Thoracic aorta (tissue), 2 donors: ENCODE measurements around the gene NUP88. TPM values are rescaled to one million over a fixed set of nuclear protein-coding genes. Genes with fewer than 3 reads are reported as not detected.
"Not testable (repeated sequence)": the region's sequence is repeated elsewhere in the genome, so short reads cannot be mapped to it uniquely, and the experiment has no call there.

Experiments used
- ATAC-seq: fragments of 150-250 bp; one replicate; pipeline ENCODE4 v1.8.0; 2017; ENCODE audit warnings: low read depth; ENCODE audit not compliant: insufficient number of reproducible peaks, low FRiP score
- DNase-seq: peaks from one replicate; pipeline ENCODE4 v3.0.0-alpha.2; 2020; ENCODE audit warnings: low spot score
- H3K27ac ChIP-seq, 2 donors: fragments of 200-600 bp; sonication (generic); 1 replicate in 1 of 2; 2 replicates in 1 of 2; pipeline ENCODE4 v1.5.1; 2016; ENCODE audit warnings: mild to moderate bottlenecking in 2 of 2, moderate library complexity in 2 of 2
- H3K27me3 ChIP-seq: fragments of 200-600 bp; sonication (generic); replicated peaks from 2 replicates; pipeline ENCODE4 v1.6.0; 2016; ENCODE audit warnings: mild to moderate bottlenecking; ENCODE audit not compliant: insufficient read depth
- H3K36me3 ChIP-seq: fragments of 200-600 bp; sonication (generic); one replicate; pipeline ENCODE4 v1.5.1; 2016
- H3K4me1 ChIP-seq, 2 donors: fragments of 200-600 bp; sonication (generic); 1 replicate in 1 of 2; 2 replicates in 1 of 2; pipeline versions ENCODE4 v1.5.1 to v1.6.0; 2016; ENCODE audit warnings: low read depth in 2 of 2, mild to moderate bottlenecking in 1 of 2; ENCODE audit not compliant: control insufficient read depth in 1 of 2
- H3K4me3 ChIP-seq: fragments of 200-600 bp; sonication (generic); 2 replicates; pipeline ENCODE4 v1.5.1; 2016; ENCODE audit warnings: mild to moderate bottlenecking
- H3K9me3 ChIP-seq: fragments of 200-600 bp; sonication (generic); 2 replicates; pipeline ENCODE4 v1.5.1; 2016
- total RNA-seq, 2 donors: library from RNA; depleted of rRNA; stranded (reverse); fragments of >200 nt; gene quantifications; one replicate each; pipeline versions ENCODE4 v1.1.0 to v1.2.3, GENCODE V29; 2016
- TF ChIP-seq, protein P1 (sequence below): fragments of 200-600 bp; sonication (generic); IDR thresholded peaks from one replicate; pipeline ENCODE4 v1.5.1; 2019; ENCODE audit warnings: antibody characterized with exemption

NUP88 gene
- total RNA-seq, 2 donors from 2014 or later, result 74.1 to 95.0 TPM

DNA sequence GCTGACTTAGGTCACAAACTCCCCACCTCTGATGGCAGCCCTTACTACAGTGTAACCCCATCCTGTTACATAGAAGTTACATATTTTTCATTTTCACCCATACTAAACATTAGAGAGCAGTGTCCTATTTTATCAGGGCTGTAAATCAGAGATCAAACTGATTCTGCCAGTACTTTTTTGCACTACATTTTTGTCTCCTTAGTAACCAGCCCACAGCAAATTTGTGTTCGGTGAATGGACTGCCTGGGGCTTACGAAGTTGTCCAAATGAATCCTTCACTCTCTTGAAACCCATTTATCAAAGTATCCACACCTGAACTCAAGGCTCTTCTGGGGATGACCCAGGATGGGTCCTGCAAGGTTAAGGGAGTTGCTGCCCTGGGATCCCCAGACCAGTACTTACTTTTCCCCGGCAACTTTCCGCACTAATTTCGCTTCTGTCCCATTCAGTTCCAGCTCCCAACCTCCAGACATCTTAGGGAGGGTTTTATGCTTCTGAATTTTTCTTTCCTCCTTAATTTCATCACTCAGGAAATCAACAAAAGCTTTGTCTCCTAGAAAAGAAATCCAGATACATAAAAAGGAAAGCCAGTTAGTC, 18.4 kb upstream of the NUP88 start:
- H3K27ac ChIP-seq, result peak overlapping the region; percentile 15 to 74
- no peaks in the 10 kb centered on the region for H3K27me3 ChIP-seq
- no peaks in the 10 kb centered on the region for H3K9me3 ChIP-seq
- H3K4me1 ChIP-seq, result peaks cover 8 to 19% of the 10 kb centered on the region in 2 donors
- TF ChIP-seq, protein P1, sequence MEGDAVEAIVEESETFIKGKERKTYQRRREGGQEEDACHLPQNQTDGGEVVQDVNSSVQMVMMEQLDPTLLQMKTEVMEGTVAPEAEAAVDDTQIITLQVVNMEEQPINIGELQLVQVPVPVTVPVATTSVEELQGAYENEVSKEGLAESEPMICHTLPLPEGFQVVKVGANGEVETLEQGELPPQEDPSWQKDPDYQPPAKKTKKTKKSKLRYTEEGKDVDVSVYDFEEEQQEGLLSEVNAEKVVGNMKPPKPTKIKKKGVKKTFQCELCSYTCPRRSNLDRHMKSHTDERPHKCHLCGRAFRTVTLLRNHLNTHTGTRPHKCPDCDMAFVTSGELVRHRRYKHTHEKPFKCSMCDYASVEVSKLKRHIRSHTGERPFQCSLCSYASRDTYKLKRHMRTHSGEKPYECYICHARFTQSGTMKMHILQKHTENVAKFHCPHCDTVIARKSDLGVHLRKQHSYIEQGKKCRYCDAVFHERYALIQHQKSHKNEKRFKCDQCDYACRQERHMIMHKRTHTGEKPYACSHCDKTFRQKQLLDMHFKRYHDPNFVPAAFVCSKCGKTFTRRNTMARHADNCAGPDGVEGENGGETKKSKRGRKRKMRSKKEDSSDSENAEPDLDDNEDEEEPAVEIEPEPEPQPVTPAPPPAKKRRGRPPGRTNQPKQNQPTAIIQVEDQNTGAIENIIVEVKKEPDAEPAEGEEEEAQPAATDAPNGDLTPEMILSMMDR, result no peak
- peaks cover 25% of the 10 kb centered on the region for H3K36me3 ChIP-seq
- no peak for DNase-seq
- ATAC-seq, result no peak
- peak overlapping the region; percentile 77 for H3K4me3 ChIP-seq

- ATAC-seq, DNase-seq: not testable (repeated sequence)
Measured at GRCh38 chr17:5435781-5436315, 16.4 kb upstream of the NUP88 start.

DNA sequence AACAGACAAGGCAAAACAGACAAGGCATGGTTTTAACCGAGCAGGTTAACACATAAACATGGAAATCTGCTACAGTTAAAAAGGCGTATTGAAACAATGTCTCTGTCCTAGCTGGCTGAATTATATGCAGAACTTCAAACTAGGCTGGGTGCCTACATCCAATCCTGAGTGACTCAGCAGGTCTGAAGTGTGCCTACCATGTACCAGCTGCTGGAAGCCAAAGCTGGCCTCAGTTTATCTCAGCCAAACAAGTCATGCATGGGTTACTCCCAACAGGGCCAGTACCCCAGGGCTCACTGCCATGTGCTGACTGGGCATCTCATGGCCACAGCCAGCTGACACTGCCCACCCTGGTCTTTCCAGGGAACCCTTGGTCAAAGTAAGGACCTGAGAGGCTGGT, 15.5 kb upstream of the NUP88 start:
- Histone ChIP-seq H3K27me3 (no peaks in the 10 kb centered on the region), H3K27ac (no peak overlapping the region), H3K4me1 (peaks cover 8 to 19% of the 10 kb centered on the region in 2 donors), H3K36me3 (peaks cover 36% of the 10 kb centered on the region), H3K9me3 (no peaks in the 10 kb centered on the region), H3K4me3 (no peak overlapping the region)
- no peak for DNase-seq
- ATAC-seq, result no peak
- TF ChIP-seq, protein P1, result no peak

More at GRCh38 chr17:5435781-5436315, 16.4 kb upstream of the NUP88 start:
- H3K4me3 ChIP-seq, H3K27ac ChIP-seq, H3K27me3 ChIP-seq, H3K9me3 ChIP-seq: not testable (repeated sequence)
- Histone ChIP-seq H3K36me3 (peaks cover 35% of the 10 kb centered on the region), H3K4me1 (peaks cover 8 to 19% of the 10 kb centered on the region in 2 donors)

- H3K36me3 ChIP-seq, result peaks cover 53% of the 10 kb centered on the region
Measured at GRCh38 chr17:5431949-5432556, 12.6 kb upstream of the NUP88 start.

GRCh38 chr17:5431234-5431633, 11.8 kb upstream of the NUP88 start:
- not testable (repeated sequence) for H3K27ac ChIP-seq, ATAC-seq, DNase-seq, H3K4me3 ChIP-seq, H3K9me3 ChIP-seq, H3K27me3 ChIP-seq, H3K4me1 ChIP-seq
- peaks cover 55% of the 10 kb centered on the region for H3K36me3 ChIP-seq

More at GRCh38 chr17:5431949-5432556, 12.6 kb upstream of the NUP88 start:
- TF ChIP-seq, protein P1, result no peak
- H3K4me3 ChIP-seq, result no peak overlapping the region
- no peaks in the 10 kb centered on the region for H3K4me1 ChIP-seq
- no peak overlapping the region for H3K27ac ChIP-seq
- ATAC-seq (no peak), DNase-seq (no peak)
- no peaks in the 10 kb centered on the region for H3K9me3 ChIP-seq
- H3K27me3 ChIP-seq, result no peaks in the 10 kb centered on the region

GRCh38 chr17:5430413-5430999, 11.0 kb upstream of the NUP88 start:
- no peaks in the 10 kb centered on the region for H3K9me3 ChIP-seq
- H3K4me1 ChIP-seq, result no peaks in the 10 kb centered on the region
- H3K4me3 ChIP-seq, result no peak overlapping the region
- DNase-seq (no peak), ATAC-seq (no peak)
- TF ChIP-seq, protein P1, result no peak
- peaks cover 57% of the 10 kb centered on the region for H3K36me3 ChIP-seq
- H3K27ac ChIP-seq, result no peak overlapping the region
- no peaks in the 10 kb centered on the region for H3K27me3 ChIP-seq
